Measurements from ENCODE around the gene PIMREG. TPM values are rescaled to one million over a fixed set of nuclear protein-coding genes. Genes with fewer than 3 reads are reported as not detected.

The PIMREG gene
- total RNA-seq, 1 experiment from 2014 or later, result 28.3 TPM

GRCh38 chr17:6430769-6431168 lies 13.5 kb upstream of the PIMREG start:
- TF ChIP-seq, protein P1, sequence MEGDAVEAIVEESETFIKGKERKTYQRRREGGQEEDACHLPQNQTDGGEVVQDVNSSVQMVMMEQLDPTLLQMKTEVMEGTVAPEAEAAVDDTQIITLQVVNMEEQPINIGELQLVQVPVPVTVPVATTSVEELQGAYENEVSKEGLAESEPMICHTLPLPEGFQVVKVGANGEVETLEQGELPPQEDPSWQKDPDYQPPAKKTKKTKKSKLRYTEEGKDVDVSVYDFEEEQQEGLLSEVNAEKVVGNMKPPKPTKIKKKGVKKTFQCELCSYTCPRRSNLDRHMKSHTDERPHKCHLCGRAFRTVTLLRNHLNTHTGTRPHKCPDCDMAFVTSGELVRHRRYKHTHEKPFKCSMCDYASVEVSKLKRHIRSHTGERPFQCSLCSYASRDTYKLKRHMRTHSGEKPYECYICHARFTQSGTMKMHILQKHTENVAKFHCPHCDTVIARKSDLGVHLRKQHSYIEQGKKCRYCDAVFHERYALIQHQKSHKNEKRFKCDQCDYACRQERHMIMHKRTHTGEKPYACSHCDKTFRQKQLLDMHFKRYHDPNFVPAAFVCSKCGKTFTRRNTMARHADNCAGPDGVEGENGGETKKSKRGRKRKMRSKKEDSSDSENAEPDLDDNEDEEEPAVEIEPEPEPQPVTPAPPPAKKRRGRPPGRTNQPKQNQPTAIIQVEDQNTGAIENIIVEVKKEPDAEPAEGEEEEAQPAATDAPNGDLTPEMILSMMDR (IDR thresholded peaks at IDR 0.05; ENCODE audit: unreplicated experiment), result no peak
- CTCF ChIA-PET, result interaction anchor here (0.9 to 1.2 kb wide), 2 partner anchors 18 to 38 kb away, joined by 3 read pairs; no protein-coding TSS in a partner anchor
- intact Hi-C loops (cut with micrococcal nuclease; ENCODE audit: unreplicated experiment), result no loop called here
- BruUV-seq (replicated peaks), result no TSS peak
- peaks cover 55% of the 10 kb centered on the region for H3K27me3 Mint-ChIP-seq (ENCODE audit: unreplicated experiment)
- H3K27ac Mint-ChIP-seq (ENCODE audit: unreplicated experiment), result no peak overlapping the region
- H3K9me3 Mint-ChIP-seq (ENCODE audit: low read depth, unreplicated experiment), result no peaks in the 10 kb centered on the region
- no peaks in the 10 kb centered on the region for H3K36me3 Mint-ChIP-seq (ENCODE audit: insufficient read depth, unreplicated experiment)
- no peak for DNase-seq
- H3K4me1 Mint-ChIP-seq (ENCODE audit: low read depth, unreplicated experiment), result no peaks in the 10 kb centered on the region
- H3K4me3 Mint-ChIP-seq (ENCODE audit: low read depth, unreplicated experiment), result no peak overlapping the region

DNA sequence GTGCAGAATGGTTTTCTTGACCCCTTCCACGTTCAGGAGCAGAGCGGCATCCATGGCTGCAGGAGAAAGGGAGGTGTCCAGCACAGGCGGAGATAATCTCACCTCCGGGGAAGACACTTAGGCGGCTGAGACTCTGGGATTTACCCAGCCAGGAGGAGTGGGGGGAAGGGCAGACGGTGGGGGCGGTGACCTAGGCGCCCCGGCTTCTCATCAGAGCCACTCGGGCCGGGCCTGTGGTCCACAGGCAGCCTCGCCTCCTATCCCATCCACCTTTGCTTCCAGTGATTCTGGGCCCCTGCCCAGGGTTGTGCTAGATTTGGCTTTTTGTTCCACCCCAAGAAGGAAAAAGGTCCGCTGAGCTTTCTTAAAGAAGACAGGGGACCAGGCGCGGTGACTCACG lies 9.2 kb upstream of the PIMREG start, which contains the start of gene AIPL1:
TSS of gene AIPL1 (minus strand) at position 71 of the 400 bp plus-strand sequence. CDS start at position 54, 17 bp downstream.
- Mint-ChIP-seq H3K4me3 (ENCODE audit: low read depth, unreplicated experiment) (no peak within 1 kb of the TSS), H3K27me3 (ENCODE audit: unreplicated experiment) (peaks cover 64% of the 10 kb centered on the region), H3K36me3 (ENCODE audit: insufficient read depth, unreplicated experiment) (peaks cover 4% of the 10 kb centered on the region), H3K4me1 (ENCODE audit: low read depth, unreplicated experiment) (no peaks in the 10 kb centered on the region), H3K9me3 (ENCODE audit: low read depth, unreplicated experiment) (no peaks in the 10 kb centered on the region), H3K27ac (ENCODE audit: unreplicated experiment) (no peak within 1 kb of the TSS)
- CTCF ChIA-PET, result interaction anchor here (0.5 to 1.4 kb wide), 2 partner anchors 13 to 116 kb away, joined by 3 to 5 read pairs; no protein-coding TSS in a partner anchor
- BruUV-seq (replicated peaks), result no TSS peak
- DNase-seq, result no peak
- TF ChIP-seq, protein P1 (IDR thresholded peaks at IDR 0.05; ENCODE audit: unreplicated experiment), result no peak
- intact Hi-C loops (cut with micrococcal nuclease; ENCODE audit: unreplicated experiment), result no loop called here

DNA sequence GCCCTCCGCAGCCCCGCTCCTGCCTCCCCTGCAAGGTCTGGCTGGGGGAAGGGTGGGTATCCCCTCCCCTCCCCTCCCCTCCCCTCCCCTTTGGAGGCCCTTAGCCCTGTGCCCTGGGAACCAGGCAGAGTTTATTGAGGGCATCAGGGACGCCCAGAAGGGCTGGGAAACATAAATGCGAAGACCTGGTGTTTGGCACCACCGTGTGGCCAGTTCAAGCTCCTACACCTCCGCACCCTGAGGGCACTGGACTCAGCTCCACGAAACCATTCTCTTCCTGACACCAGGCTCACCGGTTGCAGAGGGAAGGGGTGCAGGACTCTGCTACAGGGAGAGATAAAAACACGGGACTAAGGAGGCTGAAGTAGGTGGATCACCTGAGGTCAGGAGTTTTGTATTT lies 8.3 kb upstream of the PIMREG start:
- no TSS peak for BruUV-seq (replicated peaks)
- Mint-ChIP-seq H3K36me3 (ENCODE audit: insufficient read depth, unreplicated experiment) (peaks cover 4% of the 10 kb centered on the region), H3K9me3 (ENCODE audit: low read depth, unreplicated experiment) (no peaks in the 10 kb centered on the region), H3K4me1 (ENCODE audit: low read depth, unreplicated experiment) (no peaks in the 10 kb centered on the region), H3K27ac (ENCODE audit: unreplicated experiment) (no peak overlapping the region), H3K27me3 (ENCODE audit: unreplicated experiment) (peaks cover 62% of the 10 kb centered on the region), H3K4me3 (ENCODE audit: low read depth, unreplicated experiment) (no peak overlapping the region)
- CTCF ChIA-PET, result interaction anchor here (0.7 to 1.4 kb wide), 5 partner anchors 11 to 772 kb away, joined by 3 to 6 read pairs (median 5); no protein-coding TSS in a partner anchor
- peak; percentile 59 for DNase-seq
- intact Hi-C loops (cut with micrococcal nuclease; ENCODE audit: unreplicated experiment), result no loop called here
- TF ChIP-seq, protein P1 (IDR thresholded peaks at IDR 0.05; ENCODE audit: unreplicated experiment), result peak; percentile 59

DNA sequence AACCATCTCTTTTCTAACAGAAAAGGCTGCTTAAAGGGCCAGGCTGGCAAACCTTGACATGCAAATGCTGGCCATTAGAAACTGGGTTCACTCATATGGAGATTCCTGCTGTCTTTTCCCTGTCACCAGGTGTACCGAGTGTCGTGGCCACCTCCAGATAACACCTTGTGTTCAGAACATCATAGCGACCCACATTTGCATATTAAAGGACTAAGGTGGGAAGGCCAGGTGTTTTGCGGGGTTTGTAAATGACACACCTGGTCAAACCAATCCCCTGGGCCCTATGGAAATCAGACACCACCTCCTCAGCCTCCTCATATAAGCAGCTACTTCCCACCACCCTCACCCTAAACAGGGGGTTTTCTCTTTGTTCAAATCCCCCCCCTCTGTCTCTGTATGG lies 6.8 kb upstream of the PIMREG start:
- peaks cover 49% of the 10 kb centered on the region for H3K27me3 Mint-ChIP-seq (ENCODE audit: unreplicated experiment)
- peaks cover 4% of the 10 kb centered on the region for H3K36me3 Mint-ChIP-seq (ENCODE audit: insufficient read depth, unreplicated experiment)
- BruUV-seq (replicated peaks), result no TSS peak
- CTCF ChIA-PET, result no interaction called here
- H3K4me1 Mint-ChIP-seq (ENCODE audit: low read depth, unreplicated experiment), result no peaks in the 10 kb centered on the region
- no peak overlapping the region for H3K4me3 Mint-ChIP-seq (ENCODE audit: low read depth, unreplicated experiment)
- no peak overlapping the region for H3K27ac Mint-ChIP-seq (ENCODE audit: unreplicated experiment)
- no peak for DNase-seq
- H3K9me3 Mint-ChIP-seq (ENCODE audit: low read depth, unreplicated experiment), result no peaks in the 10 kb centered on the region
- intact Hi-C loops (cut with micrococcal nuclease; ENCODE audit: unreplicated experiment), result no loop called here
- TF ChIP-seq, protein P1 (IDR thresholded peaks at IDR 0.05; ENCODE audit: unreplicated experiment), result no peak

All from Calu3 (cell line).